ENCODE measurements around the gene BMS1.

- TF ChIP-seq REST (IDR thresholded peaks at IDR 0.05; ENCODE audit: insufficient replicate concordance, low read depth) = no peak
- TF ChIP-seq CTCF (IDR thresholded peaks at IDR 0.05; ENCODE audit: insufficient read depth, low read length) = no peak
- TF ChIP-seq SPI1 (IDR thresholded peaks at IDR 0.05; ENCODE audit: borderline replicate concordance, low read depth) = no peak
These were observed 87.4 kb downstream of the BMS1 start for GRCh38 chr10:42869977-42870350.
